Measurements from ENCODE around the gene KRT7. TPM values are rescaled to one million over a fixed set of nuclear protein-coding genes. Genes with fewer than 3 reads are reported as not detected.
"Not testable (repeated sequence)": the region's sequence is repeated elsewhere in the genome, so short reads cannot be mapped to it uniquely, and the experiment has no call there.

KRT7 gene
- total RNA-seq, 4 donors from 2014 or later, result 95.8 to 176 (median 123) TPM

GRCh38 chr12:52285851-52286530 lies 52.9 kb downstream of the KRT7 start:
- peak; percentile 54 to 77 for DNase-seq (ENCODE audit: low spot score in 2 of 2)
- H3K27me3 ChIP-seq, result no peaks in the 10 kb centered on the region
- no peaks in the 10 kb centered on the region for H3K36me3 ChIP-seq
- H3K27ac ChIP-seq, result no peak overlapping the region
- H3K4me3 ChIP-seq, result no peak overlapping the region
- H3K4me1 ChIP-seq, result peaks cover 8% of the 10 kb centered on the region
- WGBS, result 83% methylated on average over 13 of the region's 24 CpGs
- H3K9me3 ChIP-seq, result no peaks in the 10 kb centered on the region
- TF ChIP-seq EP300 (IDR thresholded peaks at IDR 0.05) (no peak), CTCF (IDR thresholded peaks at IDR 0.05) (no peak), POLR2A (IDR thresholded peaks at IDR 0.05) (no peak), POLR2AphosphoS5 (IDR thresholded peaks at IDR 0.05) (no peak)

GRCh38 chr12:52286857-52287785 lies 54.1 kb downstream of the KRT7 start:
- not testable (repeated sequence) for H3K9me3 ChIP-seq, H3K4me3 ChIP-seq, H3K27ac ChIP-seq, H3K36me3 ChIP-seq, H3K4me1 ChIP-seq, H3K27me3 ChIP-seq
- 89% methylated on average over 10 of the region's 21 CpGs for WGBS
- DNase-seq (ENCODE audit: low spot score in 2 of 2), result peak; percentile 39 to 57

GRCh38 chr12:52287816-52288805 lies 55.1 kb downstream of the KRT7 start:
- H3K27me3 ChIP-seq, H3K4me3 ChIP-seq, H3K9me3 ChIP-seq, H3K36me3 ChIP-seq, H3K4me1 ChIP-seq, H3K27ac ChIP-seq: not testable (repeated sequence)
- DNase-seq (ENCODE audit: low spot score in 2 of 2), result peak; percentile 41 to 61
- 91% methylated on average over 13 of the region's 17 CpGs for WGBS

- no CpG with 5 or more reads among the region's 5 CpGs for WGBS
- H3K4me1 ChIP-seq; H3K4me3 ChIP-seq; DNase-seq (ENCODE audit: low spot score in 2 of 2); H3K9me3 ChIP-seq; H3K27ac ChIP-seq; H3K36me3 ChIP-seq: not testable (repeated sequence)
- H3K27me3 ChIP-seq, result peaks cover 15% of the 10 kb centered on the region
Measured at GRCh38 chr12:52290483-52291134, 57.6 kb downstream of the KRT7 start.

- H3K27ac ChIP-seq, result no peak within 1 kb of the TSS
- peaks cover 15% of the 10 kb centered on the region for H3K27me3 ChIP-seq
- no peaks in the 10 kb centered on the region for H3K36me3 ChIP-seq
- no peaks in the 10 kb centered on the region for H3K4me1 ChIP-seq
- no peaks in the 10 kb centered on the region for H3K9me3 ChIP-seq
- WGBS, result 66% methylated on average over 5 of the region's 32 CpGs
- H3K4me3 ChIP-seq, result no peak within 1 kb of the TSS
- TF ChIP-seq CTCF (IDR thresholded peaks at IDR 0.05) (no peak), POLR2AphosphoS5 (IDR thresholded peaks at IDR 0.05) (no peak), EP300 (IDR thresholded peaks at IDR 0.05) (no peak), POLR2A (IDR thresholded peaks at IDR 0.05) (no peak)
- DNase-seq (ENCODE audit: low spot score in 2 of 2), result peak; percentile 21 to 34
Measured at GRCh38 chr12:52291267-52291935, 58.4 kb downstream of the KRT7 start, which contains the start of gene KRT81. Gene KRT81, minus strand, starts transcription at chr12:52291534. Its CDS starts 69 bp downstream, at chr12:52291465.

- Histone ChIP-seq H3K36me3 (no peaks in the 10 kb centered on the region), H3K4me3 (no peak overlapping the region), H3K27ac (no peak overlapping the region), H3K4me1 (no peaks in the 10 kb centered on the region), H3K27me3 (peaks cover 15% of the 10 kb centered on the region), H3K9me3 (no peaks in the 10 kb centered on the region)
- 92% methylated on average over 1 of the region's 1 CpG for WGBS
- DNase-seq (ENCODE audit: low spot score in 2 of 2), result peak in 1 of 2 donors; percentile 11
- no peak for TF ChIP-seq POLR2AphosphoS5 (IDR thresholded peaks at IDR 0.05)
- no peak for TF ChIP-seq EP300 (IDR thresholded peaks at IDR 0.05)
- TF ChIP-seq CTCF (IDR thresholded peaks at IDR 0.05), result no peak
- no peak for TF ChIP-seq POLR2A (IDR thresholded peaks at IDR 0.05)
Measured at GRCh38 chr12:52293926-52294325, 60.9 kb downstream of the KRT7 start.

All from suprapubic skin (tissue), 4 donors.